Esophagus squamous epithelium (tissue), 5 donors: ENCODE results near the gene SH3GLB1. TPM values are rescaled to one million over a fixed set of nuclear protein-coding genes. Genes with fewer than 3 reads are reported as not detected.
A peak's percentile ranks its signal among the peaks of the same experiment; 100 is the strongest.

Experiments used
- DNase-seq: peaks from one replicate; lab custom pipeline; 2025; lab: John Stamatoyannopoulos, UW
- H3K27ac ChIP-seq, 4 donors: fragments of 200-600 bp; sonication (generic); one replicate each; pipeline ENCODE4 v1.5.1; 2016 to 2019; ENCODE audit warnings: mild to moderate bottlenecking in 1 of 4
- H3K27me3 ChIP-seq, 4 donors: fragments of 200-600 bp; sonication (generic); 1 replicate in 3 of 4; 2 replicates in 1 of 4; pipeline versions ENCODE4 v1.5.1 to v1.6.0; 2017 to 2021; ENCODE audit warnings: antibody characterized with exemption in 1 of 4
- H3K36me3 ChIP-seq, 3 donors: fragments of 200-600 bp; sonication (generic); one replicate each; pipeline ENCODE4 v1.5.1; 2016 to 2019
- H3K4me1 ChIP-seq, 3 donors: fragments of 200-600 bp; sonication (generic); one replicate each; pipeline ENCODE4 v1.5.1; 2017 to 2019
- H3K4me3 ChIP-seq, 4 donors: fragments of 200-600 bp; sonication (generic); 1 replicate in 3 of 4; 2 replicates in 1 of 4; pipeline ENCODE4 v1.5.1; 2016 to 2019; ENCODE audit warnings: mild to moderate bottlenecking in 2 of 4, moderate library complexity in 1 of 4
- H3K9me3 ChIP-seq, 3 donors: fragments of 200-600 bp; sonication (generic); one replicate each; pipeline ENCODE4 v1.5.1; 2016 to 2019
- CTCF ChIP-seq, 6 experiments: fragments of 450-650 bp in 4 of 6; fragments of 200-600 bp in 2 of 6; sonication (generic) in 2 of 6; IDR thresholded peaks; one replicate each; pipeline ENCODE4 v1.5.1; 2016 to 2019; ENCODE audit warnings: antibody characterized with exemption in 6 of 6, mild to moderate bottlenecking in 4 of 6, moderate library complexity in 4 of 6
- POLR2A ChIP-seq, 4 donors: fragments of 450-650 bp; IDR thresholded peaks; one replicate each; pipeline ENCODE4 v1.6.1; 2017; ENCODE audit warnings: antibody characterized with exemption in 4 of 4, mild to moderate bottlenecking in 4 of 4, moderate library complexity in 3 of 4
- WGBS, 2 donors: methylation state at CpG; one replicate each; pipeline ENCODE4 v1.1.5; 2018; 5-methylcytosine and 5-hydroxymethylcytosine counted together
- intact Hi-C: fragments of 100-400 bp; cut with DNase I; formaldehyde crosslinking; loops from one replicate; pipeline ENCODE4 v1.15.0; 2022
- total RNA-seq, 4 donors: library from RNA; depleted of rRNA; stranded (reverse); fragments of >200 nt; gene quantifications; one replicate each; pipeline ENCODE4 v1.1.0, GENCODE V29; 2016
- donor health status: DM: yes; HTN: yes; CAD: no.

SH3GLB1 gene
- total RNA-seq, 4 donors from 2014 or later = 46.6 to 53.4 (median 47.2) TPM

DNA sequence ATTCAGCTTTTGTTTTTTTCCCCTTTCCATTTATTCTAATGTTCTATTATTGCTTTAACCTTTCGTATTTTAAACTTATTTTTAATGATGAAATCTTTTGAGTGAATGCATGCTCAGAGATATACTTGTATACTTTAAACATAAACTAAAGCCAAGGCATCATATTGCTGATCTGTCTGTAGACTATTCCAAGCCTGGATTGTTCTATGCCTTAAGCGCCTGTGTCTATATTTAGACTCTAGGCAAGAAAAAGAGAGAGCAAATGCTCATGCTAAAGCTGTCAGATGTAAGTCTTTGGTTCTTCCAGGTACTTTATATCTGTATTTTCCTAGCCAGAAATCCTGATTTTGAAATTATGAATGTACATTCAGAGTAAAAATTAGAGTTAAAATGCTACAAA lies 14.4 kb downstream of the SH3GLB1 start:
- H3K4me1 ChIP-seq = peaks cover 0 to 21% (median 8%) of the 10 kb centered on the region in 3 donors
- no peaks in the 10 kb centered on the region for H3K9me3 ChIP-seq
- no peak overlapping the region for H3K27ac ChIP-seq
- H3K36me3 ChIP-seq = peaks cover 5 to 76% (median 18%) of the 10 kb centered on the region in 3 donors
- H3K27me3 ChIP-seq = no peaks in the 10 kb centered on the region
- H3K4me3 ChIP-seq = no peak overlapping the region
- TF ChIP-seq CTCF (IDR thresholded peaks at IDR 0.05) (no peak), POLR2A (IDR thresholded peaks at IDR 0.05) (no peak)
- WGBS, 2 donors = 64 to 80% methylated on average over 2 of the region's 2 CpGs
- intact Hi-C loops = no loop called here
- no peak for DNase-seq

DNA sequence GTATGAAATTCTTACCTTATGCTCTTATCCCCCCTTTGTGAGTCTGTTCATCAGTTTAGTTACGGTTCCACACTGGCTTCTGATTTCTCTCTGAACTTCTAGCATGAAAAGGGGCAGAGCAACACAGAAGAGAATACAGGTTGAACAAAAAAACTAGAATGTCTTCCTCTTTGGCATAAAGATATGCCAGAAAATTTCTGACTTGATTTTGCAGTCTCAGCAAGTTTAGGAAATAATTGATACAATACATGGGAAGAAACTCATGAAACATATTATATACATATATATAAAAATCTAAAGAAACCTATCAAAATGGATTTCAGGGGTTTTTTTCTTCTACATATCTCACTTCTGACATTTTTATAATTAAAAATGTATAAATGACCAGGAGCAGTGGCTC lies 27.0 kb downstream of the SH3GLB1 start:
- Histone ChIP-seq H3K27ac (no peak overlapping the region), H3K4me1 (no peaks in the 10 kb centered on the region), H3K36me3 (peaks cover 0 to 98% (median 11%) of the 10 kb centered on the region in 3 donors), H3K9me3 (no peaks in the 10 kb centered on the region), H3K27me3 (no peaks in the 10 kb centered on the region), H3K4me3 (no peak overlapping the region)
- WGBS, 2 donors = 100% methylated on average over 1 of the region's 1 CpG
- TF ChIP-seq POLR2A (IDR thresholded peaks at IDR 0.05) (no peak), CTCF (IDR thresholded peaks at IDR 0.05) (no peak)
- DNase-seq = no peak
- intact Hi-C loops = no loop called here

DNA sequence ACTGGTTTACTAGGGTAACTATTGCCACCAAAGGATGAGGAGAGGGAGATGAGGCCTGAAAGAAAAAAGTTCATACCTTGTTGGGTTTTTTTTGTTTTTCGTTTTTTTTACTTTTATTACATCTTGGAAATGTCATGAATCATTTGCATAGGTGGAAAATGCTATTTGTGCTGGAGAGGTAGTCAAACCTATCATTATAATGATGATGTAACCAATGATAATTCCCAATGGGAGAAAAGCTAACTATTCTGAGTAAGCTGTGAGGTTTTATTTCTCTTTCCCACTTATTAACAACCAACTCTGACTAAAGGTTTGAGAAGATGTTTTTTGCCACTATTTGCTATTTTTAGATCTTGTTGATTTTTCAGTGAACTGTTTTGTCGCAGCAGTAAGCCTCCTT lies 29.0 kb downstream of the SH3GLB1 start:
- no peaks in the 10 kb centered on the region for H3K9me3 ChIP-seq

DNA sequence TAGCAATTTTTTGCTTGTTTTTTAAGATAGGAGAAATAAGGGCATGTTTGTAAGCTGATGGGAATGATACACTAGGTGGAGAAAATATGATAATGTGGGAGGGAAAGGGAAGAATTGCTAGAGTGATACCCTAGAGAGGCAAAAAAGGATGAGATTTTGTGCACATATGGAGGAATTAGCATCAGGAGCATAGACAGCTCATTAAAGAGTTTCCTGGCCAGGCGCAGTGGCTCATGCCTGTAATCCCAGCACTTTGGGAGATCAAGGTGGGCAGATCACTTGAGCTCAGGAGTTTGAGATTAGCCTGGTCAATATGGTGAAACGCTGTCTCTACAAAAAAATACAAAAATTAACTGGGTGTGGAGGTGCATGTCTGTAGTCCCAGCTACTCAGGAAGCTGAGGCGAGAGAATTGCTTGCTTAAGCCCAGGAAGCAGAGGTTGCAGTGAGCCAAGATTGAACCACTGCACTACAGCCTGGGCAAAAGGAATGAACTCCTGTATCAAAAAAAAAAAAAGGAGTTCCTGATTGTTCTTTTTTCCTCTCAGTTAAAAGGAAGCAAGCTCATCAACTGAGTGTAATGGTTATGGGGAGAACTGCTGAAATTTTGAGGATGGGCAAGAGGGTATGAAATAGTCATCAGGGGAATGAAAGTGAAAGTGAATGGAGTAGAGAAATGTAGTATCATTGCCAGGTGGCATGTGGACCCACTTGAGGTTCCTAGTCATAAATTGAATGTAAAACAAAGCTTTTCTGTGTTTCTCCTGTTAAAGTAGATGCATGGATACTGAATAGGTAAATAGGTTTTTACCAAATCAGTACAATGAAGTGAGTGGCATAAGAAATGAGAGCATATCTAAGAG lies 35.5 kb downstream of the SH3GLB1 start:
- no peak for DNase-seq
- TF ChIP-seq POLR2A (IDR thresholded peaks at IDR 0.05) = no peak
- TF ChIP-seq CTCF (IDR thresholded peaks at IDR 0.05) = no peak
- no peak overlapping the region for H3K4me3 ChIP-seq
- 72% methylated on average over 3 of the region's 3 CpGs for WGBS, 2 donors
- peaks cover 4 to 13% (median 6%) of the 10 kb centered on the region in 3 donors for H3K4me1 ChIP-seq
- intact Hi-C loops = no loop called here
- H3K27ac ChIP-seq = no peak overlapping the region
- no peaks in the 10 kb centered on the region for H3K27me3 ChIP-seq
- H3K9me3 ChIP-seq = no peaks in the 10 kb centered on the region
- peaks cover 0 to 98% (median 32%) of the 10 kb centered on the region in 3 donors for H3K36me3 ChIP-seq

More for the DNA sequence above, 29.0 kb downstream of the SH3GLB1 start:
- H3K4me3 ChIP-seq = no peak overlapping the region
- no peaks in the 10 kb centered on the region for H3K27me3 ChIP-seq
- WGBS, 2 donors = 47 to 49% methylated on average over 2 of the region's 2 CpGs
- DNase-seq = no peak
- TF ChIP-seq POLR2A (IDR thresholded peaks at IDR 0.05) (no peak), CTCF (IDR thresholded peaks at IDR 0.05) (no peak)
- intact Hi-C loops = no loop called here
- no peak overlapping the region for H3K27ac ChIP-seq
- no peaks in the 10 kb centered on the region for H3K4me1 ChIP-seq
- H3K36me3 ChIP-seq = peaks cover 0 to 98% (median 23%) of the 10 kb centered on the region in 3 donors

DNA sequence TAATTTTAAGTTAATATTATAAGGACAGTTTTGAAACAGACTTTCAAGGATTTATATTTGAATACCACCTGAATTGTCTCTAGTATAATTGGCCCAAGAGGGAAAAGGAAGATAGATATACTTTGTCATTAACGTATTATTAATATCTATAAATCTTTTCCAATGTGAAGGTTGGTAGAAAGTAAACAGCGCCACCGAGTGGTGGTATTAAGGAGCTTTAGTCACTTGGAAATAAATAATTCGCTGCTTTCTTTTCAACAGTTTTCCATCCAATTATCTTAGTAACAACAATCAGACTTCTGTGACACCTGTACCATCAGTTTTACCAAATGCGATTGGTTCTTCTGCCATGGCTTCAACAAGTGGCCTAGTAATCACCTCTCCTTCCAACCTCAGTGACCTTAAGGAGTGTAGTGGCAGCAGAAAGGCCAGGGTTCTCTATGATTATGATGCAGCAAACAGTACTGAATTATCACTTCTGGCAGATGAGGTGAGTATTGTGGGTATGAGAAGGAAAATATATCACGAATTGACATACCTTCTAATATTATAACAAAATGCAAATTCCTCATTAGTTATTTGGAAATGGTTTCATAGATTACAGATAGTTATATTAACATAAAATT lies 37.7 kb downstream of the SH3GLB1 start:
- Histone ChIP-seq H3K9me3 (no peaks in the 10 kb centered on the region), H3K27me3 (no peaks in the 10 kb centered on the region), H3K4me1 (peaks cover 4 to 13% (median 6%) of the 10 kb centered on the region in 3 donors), H3K27ac (no peak overlapping the region), H3K4me3 (no peak overlapping the region), H3K36me3 (peaks cover 0 to 96% (median 20%) of the 10 kb centered on the region in 3 donors)
- intact Hi-C loops = no loop called here
- DNase-seq = no peak
- 43 to 48% methylated on average over 6 of the region's 6 CpGs for WGBS, 2 donors
- no peak for TF ChIP-seq POLR2A (IDR thresholded peaks at IDR 0.05)
- TF ChIP-seq CTCF (IDR thresholded peaks at IDR 0.05) = peak in 5 of 6 experiments; percentile 27 to 67 (median 54)
